Caco-2 (cell line): ENCODE results near the gene LPCAT3. TPM values are rescaled to one million over a fixed set of nuclear protein-coding genes. Genes with fewer than 3 reads are reported as not detected.

Experiments used
- BruUV-seq: library from RNA; stranded (reverse); fragments of 400-500 nt; replicated peaks from 2 replicates; lab custom pipeline; 2021; lab: Mats Ljungman, UMichigan
- CTCF ChIA-PET: fragments of 300-600 bp; sonication (Branson Sonifier 250); formaldehyde crosslinking; loops from one replicate; lab custom pipeline; 2022; ENCODE audit warnings: antibody characterized with exemption; lab: Charles Lee
- POLR2A ChIA-PET: fragments of 300-600 bp; sonication (Branson Sonifier 250); formaldehyde crosslinking; loops from one replicate; lab custom pipeline; 2022; ENCODE audit warnings: antibody characterized with exemption; lab: Charles Lee
- DNase-seq, 2 experiments: peaks; one replicate each; pipeline versions ENCODE4 v3.0.0 to v3.0.0-alpha.2; 2020 to 2022
- H3K27me3 ChIP-seq: replicated peaks from 2 replicates; pipeline ENCODE4 v1.6.0; 2011; ENCODE audit warnings: low read length; ENCODE audit not compliant: control insufficient read depth, insufficient read depth
- H3K36me3 ChIP-seq: 2 replicates; pipeline ENCODE4 v1.5.1; 2011; ENCODE audit warnings: low read length; ENCODE audit not compliant: control insufficient read depth, insufficient read depth
- H3K4me1 ChIP-seq: fragments of 250-450 bp; sonication (Bioruptor Pico); 2 replicates; pipeline ENCODE4 v1.5.1; 2020; ENCODE audit warnings: mild to moderate bottlenecking
- H3K4me3 ChIP-seq: 2 replicates; pipeline ENCODE4 v1.5.1; 2011; ENCODE audit warnings: low read depth, mild to moderate bottlenecking, control low read depth, low read length
- H3K9me3 ChIP-seq: fragments of 250-450 bp; sonication (Bioruptor Pico); 2 replicates; pipeline ENCODE4 v1.5.1; 2020; ENCODE audit warnings: mild to moderate bottlenecking, moderate library complexity
- H3K27ac Mint-ChIP-seq: one replicate; pipeline ENCODE4 v1.8.0; 2022; ENCODE audit warnings: mixed read lengths; ENCODE audit not compliant: unreplicated experiment
- H3K27me3 Mint-ChIP-seq: one replicate; pipeline ENCODE4 v1.8.0; 2022; ENCODE audit warnings: mixed read lengths; ENCODE audit not compliant: insufficient read depth, unreplicated experiment
- H3K36me3 Mint-ChIP-seq: one replicate; pipeline ENCODE4 v1.8.0; 2022; ENCODE audit warnings: mild to moderate bottlenecking, mixed read lengths; ENCODE audit not compliant: insufficient read depth, unreplicated experiment
- H3K4me1 Mint-ChIP-seq: one replicate; pipeline ENCODE4 v1.8.0; 2022; ENCODE audit warnings: low read depth, mixed read lengths; ENCODE audit not compliant: unreplicated experiment
- H3K4me3 Mint-ChIP-seq: one replicate; pipeline ENCODE4 v1.8.0; 2022; ENCODE audit warnings: mild to moderate bottlenecking, moderate library complexity, mixed read lengths; ENCODE audit not compliant: unreplicated experiment
- H3K9me3 Mint-ChIP-seq: one replicate; pipeline ENCODE4 v1.8.0; 2022; ENCODE audit warnings: mixed read lengths; ENCODE audit not compliant: unreplicated experiment
- CTCF ChIP-seq, 2 experiments: fragments of 200-600 bp in 1 of 2; IDR thresholded peaks; 1 replicate in 1 of 2; 2 replicates in 1 of 2; pipeline versions ENCODE4 v1.5.1 to v1.8.0; 2011 to 2022; ENCODE audit warnings: antibody characterized with exemption in 1 of 2, control low read depth in 1 of 2, inconsistent platforms in 1 of 2, low read depth in 1 of 2, low read length in 1 of 2, mild to moderate bottlenecking in 1 of 2, moderate library complexity in 1 of 2; ENCODE audit not compliant: insufficient read depth in 1 of 2, severe bottlenecking in 1 of 2, unreplicated experiment in 1 of 2
- intact Hi-C: fragments of 100-400 bp; cut with micrococcal nuclease; formaldehyde crosslinking; loops from one replicate; pipeline ENCODE4 v1.10.0; 2022; ENCODE audit not compliant: unreplicated experiment
- total RNA-seq: library from RNA; stranded (reverse); gene quantifications from 2 replicates; pipeline ENCODE4 v1.2.3, GENCODE V29; 2022

Gene LPCAT3
- total RNA-seq, 1 experiment from 2014 or later, result 142 TPM

GRCh38 chr12:7046383-7047105, 28.3 kb upstream of the LPCAT3 start:
- no TSS peak for BruUV-seq
- Histone ChIP-seq H3K4me1 (no peaks in the 10 kb centered on the region), H3K36me3 (no peaks in the 10 kb centered on the region), H3K4me3 (no peak overlapping the region), H3K27me3 (no peaks in the 10 kb centered on the region), H3K9me3 (no peaks in the 10 kb centered on the region)
- no peak for DNase-seq
- H3K36me3 Mint-ChIP-seq, result no peaks in the 10 kb centered on the region
- H3K27me3 Mint-ChIP-seq, result peaks cover 3% of the 10 kb centered on the region
- TF ChIP-seq CTCF (IDR thresholded peaks at IDR 0.05; ENCODE audit: insufficient read depth in 1 of 2, low read depth in 1 of 2, low read length in 1 of 2, severe bottlenecking in 1 of 2, unreplicated experiment in 1 of 2), result no peak
- H3K9me3 Mint-ChIP-seq, result peaks cover 7% of the 10 kb centered on the region
- no peak overlapping the region for H3K27ac Mint-ChIP-seq
- CTCF ChIA-PET, result no interaction called here
- POLR2A ChIA-PET, result no interaction called here
- no peak overlapping the region for H3K4me3 Mint-ChIP-seq
- peaks cover 7% of the 10 kb centered on the region for H3K4me1 Mint-ChIP-seq
- intact Hi-C loops, result no loop called here

- Histone ChIP-seq H3K4me3 (no peak overlapping the region), H3K9me3 (no peaks in the 10 kb centered on the region), H3K27me3 (no peaks in the 10 kb centered on the region), H3K36me3 (no peaks in the 10 kb centered on the region), H3K4me1 (no peaks in the 10 kb centered on the region)
- Mint-ChIP-seq H3K9me3 (peaks cover under 1% of the 10 kb centered on the region), H3K4me1 (peaks cover 7% of the 10 kb centered on the region), H3K27me3 (no peaks in the 10 kb centered on the region), H3K4me3 (no peak overlapping the region), H3K27ac (no peak overlapping the region), H3K36me3 (no peaks in the 10 kb centered on the region)
- no TSS peak for BruUV-seq
- DNase-seq, result no peak
- intact Hi-C loops, result no loop called here
- no peak for TF ChIP-seq CTCF (IDR thresholded peaks at IDR 0.05; ENCODE audit: insufficient read depth in 1 of 2, low read depth in 1 of 2, low read length in 1 of 2, severe bottlenecking in 1 of 2, unreplicated experiment in 1 of 2)
- ChIA-PET POLR2A (no interaction called here), CTCF (no interaction called here)
Measured at GRCh38 chr12:7045913-7046312, 27.6 kb upstream of the LPCAT3 start.

GRCh38 chr12:7042842-7043241, 24.6 kb upstream of the LPCAT3 start:
- Histone ChIP-seq H3K4me1 (no peaks in the 10 kb centered on the region), H3K36me3 (no peaks in the 10 kb centered on the region), H3K9me3 (no peaks in the 10 kb centered on the region; the same call in 1 of the 2 replicates), H3K27me3 (no peaks in the 10 kb centered on the region), H3K4me3 (no peak overlapping the region)
- Mint-ChIP-seq H3K4me1 (peaks cover 7% of the 10 kb centered on the region), H3K27me3 (no peaks in the 10 kb centered on the region), H3K36me3 (no peaks in the 10 kb centered on the region), H3K27ac (no peak overlapping the region), H3K4me3 (no peak overlapping the region), H3K9me3 (peaks cover 11% of the 10 kb centered on the region)
- ChIA-PET CTCF (interaction anchor here (1.5 kb wide), 1 partner anchor 98 kb away, joined by 11 read pairs; no protein-coding TSS in a partner anchor), POLR2A (no interaction called here)
- peak; percentile 49 to 63 for TF ChIP-seq CTCF (IDR thresholded peaks at IDR 0.05; ENCODE audit: insufficient read depth in 1 of 2, low read depth in 1 of 2, low read length in 1 of 2, severe bottlenecking in 1 of 2, unreplicated experiment in 1 of 2)
- BruUV-seq, result no TSS peak
- intact Hi-C loops, result loop anchor here (1.0 kb wide), 2 partner anchors 65 to 97 kb away; no protein-coding TSS in a partner anchor
- DNase-seq, result peak in 1 of 2 experiments; percentile 62
